ENCODE measurements around the gene GNAT1. TPM values are rescaled to one million over a fixed set of nuclear protein-coding genes. Genes with fewer than 3 reads are reported as not detected.

The GNAT1 gene
- total and polyA plus RNA-seq, 2 of the 13 experiments (the other 11 are each of a cell fraction or from before 2014, with no cell fraction given) = 0.15 TPM; not detected in 1

DNA sequence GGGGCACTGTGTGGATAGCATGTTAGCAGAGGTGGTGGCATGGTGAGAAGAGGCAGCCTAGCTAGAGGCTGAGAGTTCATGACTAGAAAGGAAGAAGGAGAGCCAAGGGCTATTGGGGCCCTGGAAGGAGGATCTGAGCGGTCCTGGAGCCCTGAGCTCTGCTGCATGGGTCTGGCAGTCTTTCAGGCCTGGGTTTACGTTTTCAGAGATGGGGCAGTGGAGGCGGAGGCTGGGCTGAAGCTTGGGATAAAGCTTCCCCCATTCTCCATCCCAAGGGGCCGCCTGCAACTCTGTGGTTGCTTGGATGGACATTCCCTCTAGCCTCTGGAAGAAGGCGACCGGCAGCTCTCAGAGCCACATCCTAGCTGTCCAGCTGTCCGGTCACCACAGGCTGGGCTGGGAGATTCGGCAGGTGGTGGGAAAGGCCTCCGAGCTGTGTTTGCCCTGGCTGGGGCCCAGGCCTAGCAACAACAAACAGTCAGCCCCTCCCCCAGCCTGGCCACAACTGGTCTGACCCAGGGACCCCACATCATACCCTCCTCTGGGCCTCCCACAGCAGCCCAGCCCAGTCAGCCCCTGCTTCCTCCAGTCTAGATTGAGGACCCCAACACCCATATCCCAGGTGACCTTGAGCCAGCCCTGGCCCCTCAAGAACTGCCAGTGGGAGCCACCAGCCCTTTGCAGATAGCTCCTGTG, 11.9 kb downstream of the GNAT1 start (continued):
- TF ChIP-seq, protein P1, sequence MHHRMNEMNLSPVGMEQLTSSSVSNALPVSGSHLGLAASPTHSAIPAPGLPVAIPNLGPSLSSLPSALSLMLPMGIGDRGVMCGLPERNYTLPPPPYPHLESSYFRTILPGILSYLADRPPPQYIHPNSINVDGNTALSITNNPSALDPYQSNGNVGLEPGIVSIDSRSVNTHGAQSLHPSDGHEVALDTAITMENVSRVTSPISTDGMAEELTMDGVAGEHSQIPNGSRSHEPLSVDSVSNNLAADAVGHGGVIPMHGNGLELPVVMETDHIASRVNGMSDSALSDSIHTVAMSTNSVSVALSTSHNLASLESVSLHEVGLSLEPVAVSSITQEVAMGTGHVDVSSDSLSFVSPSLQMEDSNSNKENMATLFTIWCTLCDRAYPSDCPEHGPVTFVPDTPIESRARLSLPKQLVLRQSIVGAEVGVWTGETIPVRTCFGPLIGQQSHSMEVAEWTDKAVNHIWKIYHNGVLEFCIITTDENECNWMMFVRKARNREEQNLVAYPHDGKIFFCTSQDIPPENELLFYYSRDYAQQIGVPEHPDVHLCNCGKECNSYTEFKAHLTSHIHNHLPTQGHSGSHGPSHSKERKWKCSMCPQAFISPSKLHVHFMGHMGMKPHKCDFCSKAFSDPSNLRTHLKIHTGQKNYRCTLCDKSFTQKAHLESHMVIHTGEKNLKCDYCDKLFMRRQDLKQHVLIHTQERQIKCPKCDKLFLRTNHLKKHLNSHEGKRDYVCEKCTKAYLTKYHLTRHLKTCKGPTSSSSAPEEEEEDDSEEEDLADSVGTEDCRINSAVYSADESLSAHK (CRISPR knock-in tag; IDR thresholded peaks at IDR 0.05; ENCODE audit: borderline replicate concordance) = no peak
- peak; percentile 88 for TF ChIP-seq GATAD2A (CRISPR knock-in tag; IDR thresholded peaks at IDR 0.05)
- no peak for TF ChIP-seq ZNF570 (CRISPR knock-in tag; IDR thresholded peaks at IDR 0.05; ENCODE audit: borderline replicate concordance)
- TF ChIP-seq, protein P2, sequence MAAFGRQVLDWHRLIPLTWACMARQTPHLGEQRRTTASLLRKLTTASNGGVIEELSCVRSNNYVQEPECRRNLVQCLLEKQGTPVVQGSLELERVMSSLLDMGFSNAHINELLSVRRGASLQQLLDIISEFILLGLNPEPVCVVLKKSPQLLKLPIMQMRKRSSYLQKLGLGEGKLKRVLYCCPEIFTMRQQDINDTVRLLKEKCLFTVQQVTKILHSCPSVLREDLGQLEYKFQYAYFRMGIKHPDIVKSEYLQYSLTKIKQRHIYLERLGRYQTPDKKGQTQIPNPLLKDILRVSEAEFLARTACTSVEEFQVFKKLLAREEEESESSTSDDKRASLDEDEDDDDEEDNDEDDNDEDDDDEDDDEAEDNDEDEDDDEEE (CRISPR knock-in tag; IDR thresholded peaks at IDR 0.05) = no peak
- no peak for TF ChIP-seq ZNF597 (CRISPR knock-in tag; IDR thresholded peaks at IDR 0.05)
- TF ChIP-seq MATR3 (CRISPR knock-in tag; IDR thresholded peaks at IDR 0.05) = no peak
- TF ChIP-seq HBP1 (CRISPR knock-in tag; IDR thresholded peaks at IDR 0.05; ENCODE audit: low read depth) = no peak
- no peak for TF ChIP-seq ZNF230 (CRISPR knock-in tag; IDR thresholded peaks at IDR 0.05)
- TF ChIP-seq KDM6A (CRISPR knock-in tag; IDR thresholded peaks at IDR 0.05; ENCODE audit: low read depth) = peak; percentile 88
- TF ChIP-seq IKZF4 (CRISPR knock-in tag; IDR thresholded peaks at IDR 0.05; ENCODE audit: borderline replicate concordance, low read depth, not compliant biosample characterization) = peak; percentile 51
- TF ChIP-seq ZNF772 (CRISPR knock-in tag; IDR thresholded peaks at IDR 0.05) = 0 out of 2 replicates have a peak, but pooled peaks have one; percentile 49
- TF ChIP-seq, protein P3, sequence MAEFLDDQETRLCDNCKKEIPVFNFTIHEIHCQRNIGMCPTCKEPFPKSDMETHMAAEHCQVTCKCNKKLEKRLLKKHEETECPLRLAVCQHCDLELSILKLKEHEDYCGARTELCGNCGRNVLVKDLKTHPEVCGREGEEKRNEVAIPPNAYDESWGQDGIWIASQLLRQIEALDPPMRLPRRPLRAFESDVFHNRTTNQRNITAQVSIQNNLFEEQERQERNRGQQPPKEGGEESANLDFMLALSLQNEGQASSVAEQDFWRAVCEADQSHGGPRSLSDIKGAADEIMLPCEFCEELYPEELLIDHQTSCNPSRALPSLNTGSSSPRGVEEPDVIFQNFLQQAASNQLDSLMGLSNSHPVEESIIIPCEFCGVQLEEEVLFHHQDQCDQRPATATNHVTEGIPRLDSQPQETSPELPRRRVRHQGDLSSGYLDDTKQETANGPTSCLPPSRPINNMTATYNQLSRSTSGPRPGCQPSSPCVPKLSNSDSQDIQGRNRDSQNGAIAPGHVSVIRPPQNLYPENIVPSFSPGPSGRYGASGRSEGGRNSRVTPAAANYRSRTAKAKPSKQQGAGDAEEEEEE (CRISPR knock-in tag; IDR thresholded peaks at IDR 0.05; ENCODE audit: borderline replicate concordance) = 0 out of 2 replicates have a peak, but pooled peaks have one; percentile 24
- no peak for TF ChIP-seq AGO1 (IDR thresholded peaks at IDR 0.05; ENCODE audit: low read depth, low read length, poor library complexity, severe bottlenecking)
- TF ChIP-seq, protein P4, sequence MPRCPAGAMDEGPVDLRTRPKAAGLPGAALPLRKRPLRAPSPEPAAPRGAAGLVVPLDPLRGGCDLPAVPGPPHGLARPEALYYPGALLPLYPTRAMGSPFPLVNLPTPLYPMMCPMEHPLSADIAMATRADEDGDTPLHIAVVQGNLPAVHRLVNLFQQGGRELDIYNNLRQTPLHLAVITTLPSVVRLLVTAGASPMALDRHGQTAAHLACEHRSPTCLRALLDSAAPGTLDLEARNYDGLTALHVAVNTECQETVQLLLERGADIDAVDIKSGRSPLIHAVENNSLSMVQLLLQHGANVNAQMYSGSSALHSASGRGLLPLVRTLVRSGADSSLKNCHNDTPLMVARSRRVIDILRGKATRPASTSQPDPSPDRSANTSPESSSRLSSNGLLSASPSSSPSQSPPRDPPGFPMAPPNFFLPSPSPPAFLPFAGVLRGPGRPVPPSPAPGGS (CRISPR knock-in tag; IDR thresholded peaks at IDR 0.05) = no peak; the same call in 1 of the 2 replicates
- no peak for TF ChIP-seq RBAK (CRISPR knock-in tag; IDR thresholded peaks at IDR 0.05)
- no peak for TF ChIP-seq SP140L (CRISPR knock-in tag; IDR thresholded peaks at IDR 0.05; ENCODE audit: borderline replicate concordance)
- TF ChIP-seq SMARCE1 (IDR thresholded peaks at IDR 0.05; ENCODE audit: borderline replicate concordance) = no peak
- TF ChIP-seq ZNF580 (CRISPR knock-in tag; IDR thresholded peaks at IDR 0.05; ENCODE audit: borderline replicate concordance, low read depth) = no peak

All from HepG2 (cell line).